Prostate gland (tissue), 2 donors: Measurements from ENCODE around the gene ADIRF.
"Not testable (repeated sequence)": the region's sequence is repeated elsewhere in the genome, so short reads cannot be mapped to it uniquely, and the experiment has no call there.

ENCODE experiments used
- CTCF ChIP-seq, 4 experiments: fragments of 200-600 bp in 2 of 4; fragments of 450-650 bp in 2 of 4; sonication (generic) in 2 of 4; IDR thresholded peaks; 1 replicate in 3 of 4; 2 replicates in 1 of 4; pipeline ENCODE4 v1.5.1; 2016 to 2019; ENCODE audit warnings: antibody characterized with exemption in 4 of 4, mild to moderate bottlenecking in 2 of 4, moderate library complexity in 2 of 4
- POLR2A ChIP-seq: fragments of 450-650 bp; IDR thresholded peaks from one replicate; pipeline ENCODE4 v1.6.1; 2016; ENCODE audit warnings: antibody characterized with exemption, mild to moderate bottlenecking
- POLR2AphosphoS5 ChIP-seq: sonication (generic); formaldehyde crosslinking; IDR thresholded peaks from one replicate; pipeline ENCODE4 v1.6.1; 2017; ENCODE audit warnings: antibody characterized with exemption

- TF ChIP-seq CTCF (IDR thresholded peaks at IDR 0.05); POLR2A; POLR2AphosphoS5: not testable (repeated sequence)
These were observed 38.8 kb downstream of the ADIRF start for GRCh38 chr10:87007124-87007523.
